ENCODE measurements around the gene SMAD5.

DNA sequence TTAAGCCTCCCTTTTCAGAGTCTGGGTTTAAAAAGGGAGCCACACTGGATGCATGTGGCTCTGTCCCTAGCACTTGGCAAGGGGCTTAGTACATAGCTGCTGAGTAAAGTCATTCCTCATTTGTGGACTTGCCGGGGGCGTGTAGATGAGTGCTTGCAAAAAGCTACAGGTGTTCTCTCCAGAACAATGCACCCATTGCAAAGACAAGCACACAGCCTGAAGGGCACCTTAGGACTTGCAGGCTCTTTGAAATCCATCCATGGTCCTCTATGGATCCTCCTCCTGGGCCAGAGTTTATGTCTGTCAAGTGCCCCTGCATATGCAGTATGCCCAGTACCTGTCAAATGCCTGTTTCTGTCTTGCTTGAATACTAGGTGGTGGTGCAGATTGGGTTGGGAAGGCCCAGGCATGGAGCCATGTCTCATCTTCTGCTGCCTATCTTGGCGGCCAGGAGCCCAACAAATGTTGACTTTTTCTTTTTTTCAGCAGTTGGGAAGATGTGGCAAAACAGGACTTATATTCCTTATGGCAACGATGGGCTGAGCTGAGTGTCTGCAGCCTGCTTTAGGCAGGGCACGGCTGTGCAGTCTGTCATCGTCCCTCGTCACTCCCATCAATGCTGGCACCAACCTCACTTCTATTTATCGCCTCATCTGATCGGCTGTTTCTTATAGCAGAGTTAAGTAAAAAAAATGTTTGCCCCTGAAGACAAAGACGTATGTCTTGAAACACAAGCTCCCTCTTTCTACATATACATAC is 78.8 kb downstream of the SMAD5 start:
- TF ChIP-seq CTCF (IDR thresholded peaks at IDR 0.05 in 4 of 5, conservative IDR thresholded peaks at IDR 0.05 in 1 of 5) = no peak
- no peak for TF ChIP-seq POLR2A (IDR thresholded peaks at IDR 0.05)
